CD4-positive, alpha-beta T cell treated with Interleukin-10 for 1 hour (primary cell): ENCODE data around the gene PAX4.

ENCODE experiments used
- DNase-seq: peaks from one replicate; pipeline ENCODE4 v3.0.0-alpha.2; 2020

PAX4 gene

DNA sequence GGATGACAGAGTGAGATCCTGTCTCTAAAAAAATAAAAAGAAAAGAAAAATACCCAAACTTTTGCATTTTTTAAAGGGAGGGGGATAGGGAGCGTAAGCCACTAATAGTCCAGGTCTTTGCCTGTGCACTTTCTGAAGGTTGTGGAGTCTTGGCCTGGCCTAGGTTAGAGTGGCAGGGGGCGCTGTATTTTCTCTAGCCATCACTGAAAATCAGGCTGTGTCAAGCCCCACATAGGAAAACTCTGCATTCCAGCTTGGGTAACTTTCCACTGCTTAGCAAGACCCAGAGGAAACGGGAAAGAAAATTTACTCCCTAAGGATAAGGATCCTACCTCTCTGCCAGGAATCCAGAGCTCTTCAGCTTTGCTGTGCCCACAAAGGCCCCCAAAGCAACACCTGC, 10.5 kb upstream of the PAX4 start:
- DNase-seq = no peak

DNA sequence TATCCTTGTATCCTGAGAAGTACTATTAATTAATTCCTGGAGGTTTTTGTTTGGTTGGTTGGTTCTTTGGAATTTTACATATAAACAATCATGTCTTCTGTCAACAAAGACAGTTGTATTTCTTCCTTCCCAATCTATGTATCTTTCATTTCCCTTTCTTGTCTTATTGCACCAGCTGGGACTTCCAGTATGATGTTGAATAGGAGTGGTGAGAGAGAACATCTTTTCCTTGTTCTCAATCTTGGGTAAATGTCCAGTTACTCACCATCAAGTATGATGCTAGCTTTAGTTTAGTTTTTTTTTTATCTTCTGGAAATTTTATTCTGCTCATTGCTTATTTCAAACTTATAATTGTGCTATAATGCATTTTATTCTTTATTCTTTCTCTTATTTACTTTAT, 7.4 kb upstream of the PAX4 start:
- no peak for DNase-seq

- DNase-seq = no peak
Observed at GRCh38 chr7:127620406-127621233, 2.7 kb upstream of the PAX4 start.

DNA sequence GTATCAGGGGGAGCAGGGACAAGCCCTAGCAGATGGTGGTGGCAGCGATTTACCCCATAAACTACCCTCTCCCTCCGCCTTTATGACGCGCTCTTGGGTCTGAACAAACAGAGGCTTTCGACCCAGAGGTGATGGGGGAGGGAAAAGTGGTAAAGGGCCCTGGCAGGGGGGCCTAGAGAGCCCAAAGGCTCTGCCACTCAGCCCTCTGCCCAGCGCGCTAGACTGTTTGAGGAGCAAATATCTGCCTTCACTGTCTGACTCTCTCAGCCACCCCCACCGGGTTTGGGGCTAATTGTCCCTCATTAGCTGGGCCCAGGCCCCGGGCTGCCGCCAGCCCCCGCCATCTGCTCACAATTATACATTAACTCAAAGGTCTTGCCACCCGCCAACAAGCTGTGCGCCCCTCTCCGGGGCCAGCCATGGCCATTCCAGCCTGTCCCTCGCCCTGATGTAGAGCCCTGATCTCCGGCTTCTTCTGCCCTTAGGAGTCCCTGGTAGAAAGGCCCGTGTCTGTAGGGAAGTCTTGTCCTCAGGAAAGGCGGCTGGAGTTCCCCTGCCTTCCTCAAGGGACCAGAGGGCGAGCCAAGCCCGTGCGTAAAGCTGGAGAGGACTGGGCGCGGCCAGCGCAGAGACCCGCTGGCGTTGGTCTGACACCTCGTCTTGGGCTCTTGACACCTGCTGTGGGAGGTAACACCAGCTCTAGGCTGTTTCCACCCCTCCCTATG, 1.9 kb upstream of the PAX4 start:
- DNase-seq = no peak

GRCh38 chr7:127618775-127619174, 833 bp upstream of the PAX4 start:
- no peak for DNase-seq

DNA sequence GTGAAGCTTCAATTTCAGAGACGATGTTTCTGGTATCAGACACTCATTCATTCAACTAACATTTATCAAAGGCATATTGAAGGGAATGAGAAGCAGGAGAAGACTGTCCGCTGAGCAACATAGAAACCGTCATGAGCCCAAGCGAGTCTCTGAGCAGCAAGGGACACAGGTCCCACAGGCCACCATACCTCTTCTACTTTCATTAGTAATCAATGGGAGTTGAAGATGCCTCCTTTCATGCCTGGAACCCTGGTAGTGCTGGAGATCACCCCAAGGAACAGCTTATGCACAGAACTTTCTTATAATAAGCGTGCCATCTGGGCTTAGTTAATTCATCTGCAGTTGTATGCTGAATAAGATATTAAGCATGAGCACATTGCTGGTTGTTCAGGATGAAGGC, 1.2 kb downstream of the PAX4 start:
- no peak for DNase-seq

DNA sequence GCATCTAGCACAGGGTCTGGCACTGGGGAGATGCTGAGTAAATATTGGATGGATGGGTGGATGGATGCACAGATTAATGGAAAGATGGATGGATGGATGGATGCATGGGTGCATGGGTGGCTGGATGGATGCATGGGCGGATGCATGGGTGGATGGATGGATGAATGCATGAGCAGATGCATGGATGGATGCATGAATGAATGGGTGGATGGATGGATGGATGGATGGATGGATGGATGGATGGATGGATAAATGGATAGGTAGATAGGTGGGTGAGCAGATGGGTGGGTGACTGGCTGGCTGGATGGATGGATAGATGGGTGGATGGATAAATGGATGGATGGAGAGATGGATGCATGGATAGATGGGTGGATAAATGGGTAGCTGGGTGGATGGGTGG, 5.7 kb downstream of the PAX4 start:
- no peak for DNase-seq

DNA sequence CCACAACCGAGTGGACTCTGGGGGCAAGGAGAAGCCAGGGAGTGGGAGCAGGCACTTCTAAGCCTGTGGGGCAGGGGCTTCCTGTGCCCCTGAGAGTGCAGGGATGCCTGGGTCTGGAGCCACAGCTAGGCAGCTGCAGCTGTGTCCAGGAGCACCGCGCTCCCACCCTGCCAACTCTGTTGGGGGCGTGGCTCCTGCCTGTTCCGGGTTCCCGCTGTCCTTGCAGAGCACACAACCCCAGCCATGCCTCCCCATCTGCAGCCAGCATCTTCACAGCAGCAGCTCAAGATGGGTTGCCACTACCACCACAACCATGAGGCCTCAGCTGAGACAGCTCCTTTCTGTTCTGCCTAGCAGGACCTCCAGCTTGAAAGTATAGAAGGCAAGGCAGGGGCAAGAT, 8.6 kb downstream of the PAX4 start:
- DNase-seq = no peak

DNA sequence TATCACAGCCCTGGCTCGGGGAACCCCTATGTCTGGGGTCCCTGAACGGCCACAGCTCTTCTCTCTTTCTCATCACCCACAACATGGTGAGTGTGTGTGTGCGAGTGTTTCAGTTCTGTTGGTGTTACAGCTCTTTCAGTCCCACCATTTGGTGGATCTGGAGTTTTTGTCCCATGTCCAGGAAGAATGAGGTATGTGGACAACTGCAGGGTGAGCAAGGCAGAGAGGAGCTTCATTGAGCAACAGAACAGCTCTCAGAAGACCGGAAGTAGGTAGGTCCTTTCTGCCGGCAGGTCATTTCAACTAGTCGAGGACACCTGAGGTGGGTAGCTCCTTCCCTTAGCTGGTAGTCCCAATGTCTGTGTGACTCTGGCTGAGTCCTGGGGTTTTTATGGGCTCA, 9.5 kb downstream of the PAX4 start:
- DNase-seq = no peak

DNA sequence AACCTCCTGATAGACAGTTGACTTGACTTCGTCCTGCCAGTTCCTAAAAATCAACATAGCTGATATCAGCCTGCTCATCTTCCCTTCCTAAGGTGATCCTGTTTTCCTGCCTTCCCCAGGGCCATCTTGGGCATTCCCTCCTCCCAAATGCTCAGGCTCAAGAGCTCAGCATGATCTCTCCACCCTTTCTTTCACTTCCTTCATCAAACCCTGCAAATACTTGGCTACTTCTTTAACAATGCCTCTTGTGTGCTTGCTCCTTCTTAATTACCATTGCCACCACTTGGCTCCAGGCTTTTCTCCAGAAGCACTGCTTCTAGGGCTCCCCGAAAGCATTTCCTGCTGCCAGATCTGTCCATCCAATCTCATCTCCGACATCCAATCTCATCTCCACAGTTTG, 17.1 kb downstream of the PAX4 start:
- no peak for DNase-seq

- DNase-seq = no peak
Observed at GRCh38 chr7:127598318-127598717, 19.6 kb downstream of the PAX4 start.

GRCh38 chr7:127595737-127596136, 22.2 kb downstream of the PAX4 start:
- DNase-seq = no peak

DNA sequence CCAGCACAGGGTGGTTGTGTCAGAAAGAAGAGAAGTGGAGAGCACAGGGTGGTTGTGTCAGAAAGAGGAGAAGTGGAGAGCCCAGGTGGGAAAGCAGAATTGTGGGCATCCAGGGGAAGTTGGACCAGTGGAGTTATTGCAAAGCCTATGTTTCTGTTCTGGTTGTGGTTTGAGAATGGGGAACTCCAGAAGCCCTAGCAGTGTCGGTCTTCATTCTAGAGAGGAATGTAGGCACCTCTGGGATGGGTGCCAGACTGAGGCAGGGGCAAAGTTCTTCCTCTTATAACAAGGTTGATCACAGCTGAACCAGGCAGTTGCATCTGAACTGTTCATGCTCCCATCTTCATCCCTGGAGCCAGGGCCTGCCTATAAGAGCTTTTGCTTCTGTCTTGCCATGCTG, 23.5 kb downstream of the PAX4 start:
- DNase-seq = no peak

GRCh38 chr7:127592550-127592949, 25.4 kb downstream of the PAX4 start:
- no peak for DNase-seq

DNA sequence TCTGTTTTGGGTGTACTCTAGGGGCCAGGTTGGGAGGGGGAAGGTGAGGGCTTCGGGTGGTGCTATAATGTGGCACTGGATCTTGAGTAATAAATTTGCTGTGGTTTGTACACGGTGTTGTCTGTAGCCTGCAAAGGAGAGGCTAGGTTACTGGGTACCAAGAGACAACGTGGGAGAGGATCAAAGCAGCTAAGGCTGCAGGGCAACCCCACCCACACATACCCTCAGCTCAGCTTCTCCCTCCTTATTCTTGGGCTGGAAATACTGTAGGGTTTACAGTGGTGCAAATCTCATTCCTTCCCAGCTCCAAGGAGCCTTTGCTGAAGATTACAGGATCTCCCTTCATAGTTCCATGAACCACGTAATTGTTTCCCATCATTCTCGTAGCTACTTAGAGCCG, 26.4 kb downstream of the PAX4 start:
- DNase-seq = no peak

DNA sequence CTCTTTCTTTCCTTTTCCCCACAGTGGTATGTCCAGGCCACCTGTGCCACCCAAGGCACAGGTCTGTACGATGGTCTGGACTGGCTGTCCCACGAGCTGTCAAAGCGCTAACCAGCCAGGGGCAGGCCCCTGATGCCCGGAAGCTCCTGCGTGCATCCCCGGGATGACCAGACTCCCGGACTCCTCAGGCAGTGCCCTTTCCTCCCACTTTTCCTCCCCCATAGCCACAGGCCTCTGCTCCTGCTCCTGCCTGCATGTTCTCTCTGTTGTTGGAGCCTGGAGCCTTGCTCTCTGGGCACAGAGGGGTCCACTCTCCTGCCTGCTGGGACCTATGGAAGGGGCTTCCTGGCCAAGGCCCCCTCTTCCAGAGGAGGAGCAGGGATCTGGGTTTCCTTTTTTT, 26.8 kb downstream of the PAX4 start:
- DNase-seq = no peak

GRCh38 chr7:127589896-127590295, 28.0 kb downstream of the PAX4 start:
- DNase-seq = no peak

- peak; percentile 42 for DNase-seq
Observed at GRCh38 chr7:127588697-127589482, 29.1 kb downstream of the PAX4 start.

DNA sequence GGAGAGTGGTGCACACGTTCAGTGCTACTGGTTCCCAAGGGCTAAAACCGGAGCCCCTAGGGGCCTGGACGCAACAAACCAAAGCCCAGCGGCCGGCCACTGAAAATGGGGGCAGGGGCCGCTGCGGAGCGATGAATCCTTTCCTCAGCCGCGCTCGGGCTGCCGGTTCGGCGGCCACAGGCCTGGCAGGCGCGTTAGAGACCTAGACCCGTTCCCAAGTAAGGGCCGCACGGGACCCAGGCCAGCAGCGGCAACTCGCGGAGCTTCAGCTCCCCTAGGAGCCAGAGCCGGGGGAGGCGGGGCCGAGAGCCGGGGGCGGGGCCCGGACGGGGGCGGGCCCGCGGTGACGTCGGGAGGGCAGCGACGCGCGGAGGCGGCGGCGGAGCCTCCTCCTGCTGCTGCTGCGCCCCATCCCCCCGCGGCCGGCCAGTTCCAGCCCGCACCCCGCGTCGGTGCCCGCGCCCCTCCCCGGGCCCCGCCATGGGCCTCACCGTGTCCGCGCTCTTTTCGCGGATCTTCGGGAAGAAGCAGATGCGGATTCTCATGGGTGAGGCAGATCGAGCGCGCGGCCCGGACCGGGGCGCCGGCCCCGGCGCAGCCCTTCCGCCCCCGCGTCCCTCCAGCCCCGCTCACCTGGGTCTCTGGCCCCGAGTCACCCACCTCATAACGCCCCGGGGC, 29.8 kb downstream of the PAX4 start, which contains the start of gene ARF5:
Gene ARF5, plus strand, starts transcription at position 393 of the 678 bp plus-strand sequence. Its CDS starts 88 bp downstream, at position 481.
- DNase-seq = peak; percentile 91

DNA sequence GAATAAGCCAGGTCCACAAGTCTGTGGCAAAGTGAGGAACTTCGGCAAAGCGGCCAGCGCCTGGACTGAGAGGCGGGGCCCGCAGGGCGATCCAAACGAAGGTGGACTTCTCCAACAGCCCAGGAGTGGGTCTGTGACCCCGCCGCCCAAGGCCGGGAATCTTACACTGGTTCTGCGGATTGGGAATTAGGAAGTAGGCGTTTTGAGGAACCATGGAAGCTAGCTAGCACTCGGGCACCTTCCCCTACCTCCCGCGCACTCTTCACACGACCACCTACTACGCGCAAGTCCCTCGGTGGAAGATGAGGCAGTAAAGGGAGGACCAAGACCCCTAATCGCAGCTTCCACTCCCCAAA, 30.3 kb downstream of the PAX4 start:
- no peak for DNase-seq

DNA sequence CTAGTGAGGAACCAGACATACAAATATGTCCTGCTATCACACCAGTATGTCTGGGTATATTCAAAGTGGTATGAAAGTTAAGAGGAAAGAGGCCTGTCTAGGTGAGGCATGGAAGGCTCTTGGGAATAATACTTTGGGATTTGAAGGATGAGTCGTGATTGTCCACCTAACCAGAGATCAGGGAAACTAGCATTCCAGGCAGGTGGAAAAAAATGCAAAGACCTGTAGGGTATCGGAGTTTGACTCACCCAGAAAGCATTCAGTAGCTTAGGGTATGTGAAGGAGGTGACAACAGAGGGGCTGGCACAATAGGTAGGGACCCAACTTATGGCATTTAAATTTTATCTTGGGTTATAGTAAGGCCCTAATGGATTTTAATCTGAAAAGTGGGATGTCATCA, 31.6 kb downstream of the PAX4 start:
- no peak for DNase-seq

GRCh38 chr7:127585044-127585953, 32.6 kb downstream of the PAX4 start, which contains the start of gene GCC1:
GCC1 (minus strand) TSS chr7:127585596; CDS start chr7:127585182, 414 bp downstream.
- peak; percentile 96 for DNase-seq
